Kasumi-1 (cell line): ENCODE results near the gene TBC1D2B.

Source experiments
- DNase-seq, 2 experiments: peaks; one replicate each; lab custom pipeline; 2025; lab: John Stamatoyannopoulos, UW

Gene TBC1D2B

GRCh38 chr15:78077053-78077870 is at the start of gene TBC1D2B:
TBC1D2B (minus strand) TSS chr15:78077711; CDS start chr15:78077652, 59 bp downstream.
- peak; percentile 28 to 60 for DNase-seq

- no peak for DNase-seq
Observed at GRCh38 chr15:78125267-78125666, 47.8 kb upstream of the TBC1D2B start.

- no peak for DNase-seq
Observed at GRCh38 chr15:78120523-78120922, 43.0 kb upstream of the TBC1D2B start.

- no peak for DNase-seq
Observed at GRCh38 chr15:78112551-78112950, 35.0 kb upstream of the TBC1D2B start.

- DNase-seq = no peak
Observed at GRCh38 chr15:78111788-78112187, 34.3 kb upstream of the TBC1D2B start.

GRCh38 chr15:78110916-78111475 is 33.5 kb upstream of the TBC1D2B start:
- DNase-seq = no peak

GRCh38 chr15:78110096-78110495 is 32.6 kb upstream of the TBC1D2B start:
- no peak for DNase-seq

- no peak for DNase-seq
Observed at GRCh38 chr15:78109156-78109555, 31.6 kb upstream of the TBC1D2B start.

- peak; percentile 86 to 87 for DNase-seq
Observed at GRCh38 chr15:78108300-78109084, 31.0 kb upstream of the TBC1D2B start.

- no peak for DNase-seq
Observed at GRCh38 chr15:78107471-78107870, 30.0 kb upstream of the TBC1D2B start.

- DNase-seq = no peak
Observed at GRCh38 chr15:78105476-78106241, 28.1 kb upstream of the TBC1D2B start.

GRCh38 chr15:78104566-78105475 is 27.3 kb upstream of the TBC1D2B start:
- DNase-seq = no peak

GRCh38 chr15:78104119-78104479 is 26.6 kb upstream of the TBC1D2B start:
- DNase-seq = no peak

GRCh38 chr15:78103406-78104118 is 26.1 kb upstream of the TBC1D2B start:
- peak; percentile 50 to 66 for DNase-seq

GRCh38 chr15:78102741-78103140 is 25.2 kb upstream of the TBC1D2B start:
- no peak for DNase-seq

GRCh38 chr15:78102211-78102610 is 24.7 kb upstream of the TBC1D2B start:
- DNase-seq = no peak

- DNase-seq = no peak
Observed at GRCh38 chr15:78101423-78102105, 24.1 kb upstream of the TBC1D2B start.

GRCh38 chr15:78100886-78101285 is 23.4 kb upstream of the TBC1D2B start:
- no peak for DNase-seq

GRCh38 chr15:78098131-78098755 is 20.7 kb upstream of the TBC1D2B start:
- DNase-seq = no peak
